GM10847 (cell line): ENCODE measurements around the gene GPX3.

Experiments
- POLR2A ChIP-seq: IDR thresholded peaks from 2 replicates; pipeline ENCODE4 v1.6.1; 2011; ENCODE audit not compliant: insufficient read length; ENCODE audit errors: extremely low read depth

The GPX3 gene

DNA sequence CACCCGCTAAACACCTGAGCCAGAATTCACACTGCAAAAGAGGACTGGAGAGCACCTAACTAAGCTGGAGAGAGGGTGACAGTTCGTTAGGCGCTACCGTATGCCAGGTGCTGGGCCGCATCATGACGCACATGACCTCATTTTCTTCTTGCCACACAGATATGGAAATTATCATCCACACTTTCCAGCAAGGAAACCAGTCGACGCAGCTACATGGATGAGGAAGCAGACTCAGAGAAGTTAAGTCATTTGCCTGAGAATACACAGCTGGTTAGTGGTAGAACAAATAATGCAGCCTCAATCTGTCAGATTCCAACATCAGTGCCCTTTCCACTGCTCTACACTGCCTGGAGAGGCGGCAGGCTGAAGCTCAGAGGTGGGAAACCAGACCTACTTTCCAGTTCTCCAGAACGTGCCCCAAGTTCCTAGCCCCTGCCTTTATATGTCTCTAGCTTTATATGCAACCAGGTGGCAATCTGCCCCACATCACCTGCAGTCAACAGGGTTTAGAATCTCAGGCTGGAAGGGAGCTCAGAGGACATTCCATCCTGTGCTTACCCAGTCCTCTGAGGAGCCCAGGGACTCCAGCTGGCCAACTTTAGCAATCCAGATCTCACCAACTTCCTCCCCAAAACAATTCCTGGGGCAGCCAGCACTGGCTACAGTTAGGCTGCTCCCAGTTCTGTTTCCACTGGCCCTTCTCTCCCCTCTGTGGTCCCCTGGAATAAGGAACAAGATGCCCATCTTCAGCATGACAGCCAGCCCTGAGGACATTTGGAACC is 51.6 kb downstream of the GPX3 start:
- TF ChIP-seq POLR2A, result no peak

DNA sequence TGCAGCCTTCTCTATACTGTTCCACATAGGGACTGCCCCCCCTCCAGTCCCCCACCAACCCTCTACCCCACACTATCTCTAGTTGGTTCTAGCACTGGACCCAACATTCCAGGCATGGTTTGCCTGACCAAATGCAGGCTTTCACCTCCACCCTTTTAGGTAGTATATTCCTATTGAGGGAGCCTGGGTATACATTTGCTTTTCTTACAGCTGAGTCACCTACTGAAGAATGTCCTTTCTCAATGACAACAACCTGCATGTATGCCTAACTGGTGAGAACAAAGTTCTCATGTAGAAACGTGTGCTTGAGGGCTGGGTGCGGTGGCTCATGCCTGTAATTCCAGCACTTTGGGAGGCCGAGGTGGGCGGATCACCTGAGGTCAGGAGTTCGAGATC is 52.2 kb downstream of the GPX3 start:
- no peak for TF ChIP-seq POLR2A

DNA sequence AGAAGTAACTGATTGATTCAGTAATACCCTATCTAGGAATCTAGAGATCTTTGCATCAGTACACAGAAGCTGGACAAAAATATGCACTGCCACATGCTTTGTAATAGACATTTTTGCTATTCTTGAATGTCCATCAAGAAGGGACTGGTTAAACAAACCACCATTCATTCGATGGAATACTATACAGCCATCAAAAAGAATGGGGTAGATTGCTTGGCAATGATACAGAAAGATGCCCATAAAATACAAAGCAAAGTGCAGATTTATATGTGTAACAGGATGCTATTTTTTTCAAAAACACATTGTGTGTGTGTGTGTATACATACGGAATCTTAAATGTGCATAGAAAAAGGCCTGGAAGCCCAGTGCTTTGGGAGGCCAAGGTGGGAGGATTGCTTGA is 52.9 kb downstream of the GPX3 start:
- TF ChIP-seq POLR2A, result no peak

DNA sequence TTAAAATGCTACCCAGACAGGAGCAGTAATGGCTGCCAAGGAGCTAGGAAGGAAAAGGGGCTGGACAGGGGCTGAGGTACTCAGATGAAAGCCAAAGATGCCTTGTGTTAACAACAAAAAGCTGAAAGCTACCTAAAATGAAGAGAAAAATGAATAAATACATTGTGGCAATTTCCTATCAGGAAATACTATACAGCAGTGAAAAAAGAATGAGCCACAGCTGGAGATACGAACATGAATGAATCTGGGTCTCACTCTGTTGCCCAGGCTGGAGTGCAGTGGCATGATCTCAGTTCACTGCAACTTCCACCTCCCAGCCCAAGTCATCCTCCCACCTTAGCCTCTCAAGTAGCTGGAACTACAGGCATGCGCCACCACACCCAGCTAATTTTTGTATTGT is 54.2 kb downstream of the GPX3 start:
- no peak for TF ChIP-seq POLR2A

DNA sequence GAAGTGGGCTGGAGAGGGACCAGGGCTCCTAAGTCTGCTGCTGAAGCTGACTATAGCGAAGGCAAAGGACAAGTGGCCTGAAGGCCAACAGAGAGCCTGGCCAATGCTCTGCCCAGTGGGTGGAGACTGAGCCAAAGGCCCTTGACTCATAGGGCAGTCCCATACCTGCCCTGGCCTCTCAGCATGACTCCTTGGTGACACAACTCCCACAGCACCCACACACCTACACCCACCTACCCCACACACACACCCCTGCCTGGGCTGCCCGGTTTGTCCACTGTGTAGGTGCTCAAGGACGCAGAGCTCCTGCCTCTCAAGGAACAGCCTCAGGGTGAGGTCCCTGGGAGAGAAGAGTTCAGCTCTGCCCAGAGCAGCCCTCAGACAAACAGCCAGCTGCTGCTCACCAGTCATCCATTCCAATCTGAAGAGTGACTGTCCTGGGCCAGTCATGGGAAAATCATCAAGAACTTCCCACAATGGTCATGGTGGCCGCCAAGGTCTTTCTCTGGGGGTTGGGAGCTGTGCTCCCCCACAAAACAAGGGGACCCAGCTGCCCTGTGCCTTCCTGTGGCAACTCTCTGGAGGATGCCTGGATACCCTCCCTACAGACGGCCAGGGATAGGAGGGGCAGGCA is 55.4 kb downstream of the GPX3 start:
- no peak for TF ChIP-seq POLR2A

DNA sequence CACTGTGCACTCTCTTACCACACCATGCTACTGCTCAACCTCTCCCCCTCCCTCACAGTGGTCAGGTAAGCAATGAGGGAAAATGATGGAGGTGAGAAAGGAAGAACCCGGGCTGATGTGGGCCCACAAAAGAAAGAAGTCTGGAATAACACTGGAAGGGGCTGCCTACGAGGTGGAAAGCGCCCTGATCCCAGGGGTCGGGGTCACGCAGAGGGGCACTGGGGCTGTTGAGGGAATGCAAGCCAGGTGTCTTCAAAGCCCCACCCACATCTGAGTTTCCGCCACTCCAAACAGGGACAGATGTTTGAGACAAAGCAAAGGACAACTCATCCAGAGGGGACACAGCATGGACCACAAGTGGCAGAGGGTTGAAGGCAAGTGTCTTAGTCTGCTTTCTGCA is 56.2 kb downstream of the GPX3 start:
- TF ChIP-seq POLR2A, result no peak

DNA sequence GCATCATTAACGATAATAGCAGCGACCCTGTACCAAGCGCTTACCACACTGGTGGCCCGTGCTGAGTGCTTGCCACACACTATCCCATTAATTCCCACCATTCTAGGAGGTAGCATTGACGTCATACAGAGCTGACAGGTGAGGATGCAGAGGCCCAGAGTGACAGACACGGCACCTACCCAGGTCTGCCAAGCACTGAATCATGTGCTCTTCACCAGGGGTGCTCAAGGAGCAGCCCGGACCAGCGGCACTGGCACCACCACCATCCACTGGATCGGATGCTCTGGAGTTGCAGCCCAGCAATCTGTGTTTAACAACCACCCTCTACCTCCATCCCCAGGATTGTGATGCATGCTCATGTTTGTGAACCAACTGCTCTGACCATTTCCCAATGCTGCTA is 57.0 kb downstream of the GPX3 start:
- TF ChIP-seq POLR2A, result no peak

DNA sequence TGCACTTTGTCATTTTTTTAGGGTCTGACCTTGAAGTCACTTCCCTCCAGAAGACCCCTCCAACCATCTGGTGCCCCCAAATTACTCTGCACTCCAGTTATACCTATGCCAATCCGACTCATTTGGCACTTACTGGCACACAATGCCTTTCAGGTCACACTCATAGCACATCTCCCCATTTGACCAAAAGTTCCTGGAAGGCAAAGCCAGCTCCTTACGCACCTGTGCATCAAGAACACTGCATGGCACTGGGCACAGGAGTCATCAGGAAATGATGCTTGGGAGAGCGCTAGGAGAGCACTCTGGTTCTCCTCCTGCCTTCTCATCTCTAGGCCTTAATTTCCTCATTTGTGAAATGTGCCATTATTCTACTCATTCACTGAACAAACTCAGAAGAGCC is 57.6 kb downstream of the GPX3 start:
- TF ChIP-seq POLR2A, result no peak
